Ectodermal cell (in vitro differentiated cells): ENCODE data around the gene DCN.

Experiments
- H3K27ac ChIP-seq: 2 replicates; pipeline ENCODE4 v1.7.0; 2013; ENCODE audit warnings: mild to moderate bottlenecking, low read depth, low read length; ENCODE audit not compliant: insufficient read depth, poor library complexity, severe bottlenecking
- H3K27me3 ChIP-seq: 2 replicates; pipeline ENCODE4 v1.7.0; 2013; ENCODE audit warnings: mild to moderate bottlenecking, low read length; ENCODE audit not compliant: insufficient read depth, control insufficient read depth, poor library complexity, severe bottlenecking
- H3K36me3 ChIP-seq: one replicate; pipeline ENCODE4 v1.7.0; 2013; ENCODE audit warnings: low read length; ENCODE audit not compliant: control insufficient read depth, insufficient read depth
- H3K4me1 ChIP-seq: one replicate; pipeline ENCODE4 v1.7.0; 2013; ENCODE audit warnings: low read length; ENCODE audit not compliant: control insufficient read depth, insufficient read depth
- H3K4me3 ChIP-seq: 2 replicates; pipeline ENCODE4 v1.7.0; 2013; ENCODE audit warnings: low read depth, low read length, control low read depth; ENCODE audit not compliant: insufficient read depth
- H3K9me3 ChIP-seq: 2 replicates; pipeline ENCODE4 v1.7.0; 2013; ENCODE audit warnings: mild to moderate bottlenecking, low read length, moderate library complexity; ENCODE audit not compliant: control insufficient read depth
- WGBS, 2 experiments: methylation state at CpG; one replicate each; pipeline ENCODE4 v1.1.7; 2013; ENCODE audit warnings: missing lambda C conversion rate in 2 of 2; 5-methylcytosine and 5-hydroxymethylcytosine counted together

DCN gene

GRCh38 chr12:91106283-91106682, 76.3 kb downstream of the DCN start:
- H3K4me1 ChIP-seq: peaks cover 2% of the 10 kb centered on the region
- H3K4me3 ChIP-seq: no peak overlapping the region
- no peaks in the 10 kb centered on the region for H3K36me3 ChIP-seq
- H3K27me3 ChIP-seq: no peaks in the 10 kb centered on the region
- H3K27ac ChIP-seq: no peak overlapping the region
- H3K9me3 ChIP-seq: no peaks in the 10 kb centered on the region

- H3K4me1 ChIP-seq: no peaks in the 10 kb centered on the region
- H3K36me3 ChIP-seq: no peaks in the 10 kb centered on the region
- H3K27ac ChIP-seq: no peak overlapping the region
- H3K4me3 ChIP-seq: no peak overlapping the region
- WGBS, 2 experiments: 94 to 98% methylated on average over 4 to 5 of the region's 5 CpGs
- no peaks in the 10 kb centered on the region for H3K27me3 ChIP-seq
- H3K9me3 ChIP-seq: no peaks in the 10 kb centered on the region
Measured at GRCh38 chr12:91105807-91106206, 76.8 kb downstream of the DCN start.

- no peaks in the 10 kb centered on the region for H3K9me3 ChIP-seq
- no peak overlapping the region for H3K27ac ChIP-seq
- 100% methylated on average over 1 of the region's 1 CpG; no CpG with 5 or more reads in 1 of the 2 experiments for WGBS, 2 experiments
- no peaks in the 10 kb centered on the region for H3K27me3 ChIP-seq
- H3K4me1 ChIP-seq: no peaks in the 10 kb centered on the region
- no peaks in the 10 kb centered on the region for H3K36me3 ChIP-seq
- no peak overlapping the region for H3K4me3 ChIP-seq
Measured at GRCh38 chr12:91104812-91105466, 77.7 kb downstream of the DCN start.

- Histone ChIP-seq H3K4me1 (no peaks in the 10 kb centered on the region), H3K27ac (no peak overlapping the region), H3K36me3 (no peaks in the 10 kb centered on the region), H3K9me3 (no peaks in the 10 kb centered on the region), H3K4me3 (no peak overlapping the region), H3K27me3 (no peaks in the 10 kb centered on the region)
- WGBS, 2 experiments: no CpG with 5 or more reads among the region's 1 CpG
Measured at GRCh38 chr12:91103624-91104023, 79.0 kb downstream of the DCN start.

- Histone ChIP-seq H3K27me3 (no peaks in the 10 kb centered on the region), H3K4me1 (no peaks in the 10 kb centered on the region), H3K9me3 (no peaks in the 10 kb centered on the region), H3K36me3 (no peaks in the 10 kb centered on the region), H3K4me3 (no peak overlapping the region), H3K27ac (no peak overlapping the region)
Measured at GRCh38 chr12:91103101-91103500, 79.5 kb downstream of the DCN start.

GRCh38 chr12:91100906-91101305, 81.7 kb downstream of the DCN start:
- 88 to 100% methylated on average over 2 of the region's 2 CpGs for WGBS, 2 experiments
- no peak overlapping the region for H3K4me3 ChIP-seq
- no peaks in the 10 kb centered on the region for H3K27me3 ChIP-seq
- H3K4me1 ChIP-seq: no peaks in the 10 kb centered on the region
- no peaks in the 10 kb centered on the region for H3K9me3 ChIP-seq
- no peak overlapping the region for H3K27ac ChIP-seq
- H3K36me3 ChIP-seq: no peaks in the 10 kb centered on the region

GRCh38 chr12:91099836-91100235, 82.8 kb downstream of the DCN start:
- no peaks in the 10 kb centered on the region for H3K36me3 ChIP-seq
- no peaks in the 10 kb centered on the region for H3K27me3 ChIP-seq
- no peak overlapping the region for H3K27ac ChIP-seq
- H3K9me3 ChIP-seq: no peaks in the 10 kb centered on the region
- WGBS, 2 experiments: 92 to 93% methylated on average over 2 of the region's 2 CpGs
- H3K4me1 ChIP-seq: no peaks in the 10 kb centered on the region
- no peak overlapping the region for H3K4me3 ChIP-seq

GRCh38 chr12:91099341-91099740, 83.3 kb downstream of the DCN start:
- Histone ChIP-seq H3K27me3 (no peaks in the 10 kb centered on the region), H3K36me3 (no peaks in the 10 kb centered on the region), H3K4me3 (no peak overlapping the region), H3K9me3 (no peaks in the 10 kb centered on the region), H3K27ac (no peak overlapping the region), H3K4me1 (no peaks in the 10 kb centered on the region)
- 45 to 46% methylated on average over 2 of the region's 2 CpGs for WGBS, 2 experiments

- Histone ChIP-seq H3K9me3 (no peaks in the 10 kb centered on the region), H3K4me1 (no peaks in the 10 kb centered on the region), H3K4me3 (no peak overlapping the region), H3K27ac (no peak overlapping the region), H3K27me3 (no peaks in the 10 kb centered on the region), H3K36me3 (no peaks in the 10 kb centered on the region)
- 29 to 51% methylated on average over 2 to 3 of the region's 3 CpGs for WGBS, 2 experiments
Measured at GRCh38 chr12:91098941-91099340, 83.7 kb downstream of the DCN start.

- H3K36me3 ChIP-seq: no peaks in the 10 kb centered on the region
- no peaks in the 10 kb centered on the region for H3K9me3 ChIP-seq
- H3K27me3 ChIP-seq: no peaks in the 10 kb centered on the region
- H3K4me3 ChIP-seq: no peak overlapping the region
- no peak overlapping the region for H3K27ac ChIP-seq
- no peaks in the 10 kb centered on the region for H3K4me1 ChIP-seq
Measured at GRCh38 chr12:91098461-91098860, 84.2 kb downstream of the DCN start.

- Histone ChIP-seq H3K27ac (no peak overlapping the region), H3K4me3 (no peak overlapping the region), H3K27me3 (no peaks in the 10 kb centered on the region), H3K36me3 (no peaks in the 10 kb centered on the region), H3K9me3 (no peaks in the 10 kb centered on the region), H3K4me1 (no peaks in the 10 kb centered on the region)
- WGBS, 2 experiments: 70 to 87% methylated on average over 1 of the region's 1 CpG
Measured at GRCh38 chr12:91094957-91095356, 87.7 kb downstream of the DCN start.
